Effector CD8-positive, alpha-beta T cell (primary cell): Measurements from ENCODE around the gene EMSY.

Experiments
- DNase-seq: peaks from one replicate; lab custom pipeline; 2025; lab: John Stamatoyannopoulos, UW

Gene EMSY

DNA sequence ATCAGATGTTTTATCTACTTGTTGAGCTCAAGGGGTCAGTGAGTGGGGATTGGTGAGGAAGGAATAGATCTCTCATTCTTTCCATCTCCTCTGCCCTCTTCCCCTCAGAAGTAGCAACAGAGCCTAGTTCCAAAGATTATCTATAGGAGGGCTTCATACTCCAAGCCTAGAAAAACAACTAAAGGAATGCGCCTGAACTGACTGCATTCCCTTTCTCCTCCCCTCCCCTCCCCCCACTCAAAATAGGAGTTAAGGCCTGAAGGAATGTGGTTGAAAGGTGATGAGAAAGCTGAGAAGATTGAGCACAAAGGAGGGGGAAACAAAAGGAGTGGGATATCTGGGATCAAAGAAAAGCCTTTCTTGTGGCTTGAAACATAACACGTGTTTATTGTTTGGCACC, 10.5 kb downstream of the EMSY start:
- no peak for DNase-seq

DNA sequence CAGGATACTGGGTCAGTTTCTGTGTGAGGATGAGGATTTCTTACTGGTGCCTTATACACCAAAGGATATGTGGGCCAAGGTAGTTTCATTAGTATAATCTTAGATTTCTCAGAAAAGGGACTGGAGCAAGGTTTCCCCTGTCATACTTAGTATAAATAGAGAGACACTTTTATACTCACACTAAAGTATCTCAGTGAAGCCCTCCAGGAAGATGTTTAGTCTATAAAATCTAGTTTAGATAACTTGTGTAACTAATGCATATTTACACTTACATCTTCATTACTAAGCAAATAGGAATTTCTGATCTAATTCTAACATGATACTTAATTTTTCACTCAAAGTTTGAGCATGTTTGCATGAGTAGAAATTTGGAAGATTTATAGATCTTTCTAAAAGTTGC, 11.1 kb downstream of the EMSY start:
- no peak for DNase-seq

DNA sequence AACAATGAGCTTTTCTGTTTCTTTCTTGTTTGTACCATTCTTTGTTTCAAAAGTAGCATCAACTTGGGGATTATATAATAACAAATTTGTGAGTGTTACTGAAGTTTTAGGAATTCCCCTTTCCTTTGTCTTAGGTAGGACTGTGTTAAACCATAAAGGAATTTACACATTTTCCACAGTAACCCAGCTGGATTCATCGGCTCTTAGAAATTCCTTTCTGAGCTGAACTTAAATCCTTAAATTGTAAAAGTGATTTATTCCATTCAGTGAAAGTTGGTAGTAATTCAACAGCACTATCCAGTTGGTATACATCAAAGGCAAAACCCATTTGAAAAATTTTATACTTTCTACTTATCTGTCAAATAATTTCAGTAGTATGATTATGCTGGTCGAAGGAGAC, 11.8 kb downstream of the EMSY start:
- DNase-seq: no peak

DNA sequence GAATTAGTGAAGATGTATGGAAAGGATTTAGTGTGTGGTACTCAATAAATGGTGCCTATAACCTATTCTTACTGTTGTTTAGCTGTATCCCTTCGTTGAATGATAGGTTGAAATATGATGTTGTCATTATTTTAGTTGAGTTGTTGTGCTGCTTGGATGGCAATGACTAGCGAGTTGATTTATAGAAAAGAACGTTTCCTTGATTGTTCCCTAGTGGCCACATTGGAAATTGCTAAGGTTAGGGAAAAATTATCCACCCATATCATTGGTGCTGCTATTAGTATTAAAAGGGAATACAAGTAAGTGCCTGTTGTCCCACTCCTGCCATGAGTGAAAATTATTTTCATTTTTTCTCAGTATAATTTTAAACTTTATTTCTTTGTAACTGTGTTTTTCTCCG, 14.5 kb downstream of the EMSY start:
- DNase-seq: no peak

DNA sequence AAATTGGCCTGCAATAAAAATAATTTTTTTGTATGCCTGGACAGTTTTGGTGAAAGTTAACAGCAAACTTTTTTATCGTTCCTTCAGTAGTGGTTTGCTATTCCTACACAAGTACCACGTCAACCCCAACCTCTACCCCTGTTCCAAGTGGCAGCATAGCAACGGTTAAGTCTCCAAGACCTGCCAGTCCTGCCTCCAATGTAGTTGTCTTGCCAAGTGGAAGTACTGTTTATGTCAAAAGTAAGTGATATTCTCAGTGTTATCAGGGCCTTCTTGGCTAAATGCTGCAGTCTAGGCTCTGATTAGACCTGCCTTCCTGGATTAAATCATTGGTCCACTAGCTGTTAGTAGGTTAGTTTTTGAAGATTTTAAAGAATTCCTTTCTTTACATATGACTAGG, 15.0 kb downstream of the EMSY start:
- DNase-seq: no peak

DNA sequence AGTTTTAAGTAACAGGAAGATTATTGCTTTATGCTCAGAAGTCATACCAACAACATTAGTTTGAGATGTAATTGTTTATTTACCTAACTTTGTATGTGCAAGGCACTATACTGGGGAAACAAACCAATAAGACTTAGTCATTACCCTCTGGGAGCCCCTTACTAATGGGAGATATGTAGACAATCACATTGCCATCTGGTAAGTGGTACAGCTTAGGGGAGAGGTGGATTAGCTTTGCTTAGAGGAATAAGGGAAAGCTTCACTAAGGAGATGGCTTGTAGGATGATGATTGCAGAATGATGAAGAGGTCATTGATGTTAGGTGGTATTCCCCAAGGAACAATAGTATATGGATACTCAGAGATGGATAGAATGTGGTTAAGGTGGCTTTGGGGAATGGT, 17.5 kb downstream of the EMSY start:
- DNase-seq: no peak

DNA sequence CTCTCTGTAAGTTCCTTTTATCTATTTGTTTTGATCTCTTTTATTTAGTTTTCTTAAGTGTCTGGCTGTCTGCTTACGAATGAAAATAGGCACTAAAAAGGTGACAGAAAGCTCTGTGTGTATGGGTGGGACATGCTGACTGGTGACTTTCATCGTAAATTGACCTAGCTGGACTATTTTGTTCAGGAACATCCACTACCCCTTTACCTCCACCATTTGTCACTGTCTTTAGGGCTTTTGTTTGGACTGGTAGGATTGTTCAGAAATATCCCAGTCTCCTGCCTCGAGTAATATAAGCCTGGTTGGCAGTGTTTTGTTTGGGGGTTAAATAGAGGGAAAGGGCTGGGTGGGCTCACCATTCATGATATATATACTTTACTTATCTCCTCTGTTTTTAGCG, 20.9 kb downstream of the EMSY start:
- DNase-seq: no peak

DNA sequence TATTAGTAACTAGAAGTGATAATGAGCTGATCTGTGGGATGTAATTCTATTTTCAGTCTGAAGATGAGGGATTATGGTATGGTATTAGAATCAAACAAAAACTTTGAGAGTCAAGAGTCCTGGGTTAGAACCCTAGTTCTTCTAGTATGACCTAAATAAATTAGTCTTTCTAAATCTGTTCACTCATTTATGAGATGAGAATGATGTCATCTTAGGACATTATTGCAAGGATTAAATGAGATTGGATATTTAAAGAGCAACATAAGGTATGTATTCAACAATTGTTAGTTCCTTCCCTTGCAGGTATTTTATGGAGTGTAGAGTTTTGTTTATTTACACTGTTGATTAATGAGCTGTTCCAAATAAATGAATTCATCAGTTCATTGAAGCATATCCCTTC, 21.8 kb downstream of the EMSY start:
- DNase-seq: no peak

DNA sequence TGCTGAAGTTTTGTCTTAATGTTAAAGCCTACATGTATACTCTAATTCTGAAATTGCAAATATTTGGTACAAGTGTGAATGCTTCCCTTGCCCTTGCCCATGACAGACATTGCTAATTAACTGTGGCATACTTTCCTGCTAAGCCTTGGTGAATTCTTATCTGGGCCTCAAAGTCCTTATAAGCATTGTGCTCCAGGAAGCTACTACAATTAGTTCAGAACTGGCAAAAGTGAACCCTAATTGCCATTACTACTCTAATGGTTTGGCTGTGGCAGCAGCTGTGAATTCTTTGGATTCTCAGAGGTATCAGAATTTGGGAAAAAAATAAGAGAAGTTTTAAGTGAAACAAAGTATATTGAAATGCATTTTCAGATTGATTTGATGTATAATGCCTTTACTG, 24.3 kb downstream of the EMSY start:
- no peak for DNase-seq

DNA sequence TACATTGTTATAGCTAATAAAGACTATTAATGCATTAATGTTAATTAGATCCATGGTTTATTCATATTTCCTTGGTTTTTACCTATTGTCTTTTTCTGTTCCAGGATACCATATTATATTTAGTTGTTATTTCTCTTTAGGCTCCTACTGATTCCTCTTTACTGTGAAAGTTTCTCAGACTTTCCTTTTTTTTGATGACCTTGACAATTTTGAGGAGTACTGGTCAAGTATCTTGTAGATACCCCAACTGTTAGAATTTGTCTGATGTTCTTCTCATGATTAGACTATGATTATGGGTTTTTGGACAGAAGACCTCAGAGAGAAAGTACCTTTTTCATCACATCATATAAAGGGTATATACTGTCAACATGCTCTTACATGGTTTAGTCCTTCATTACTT, 26.6 kb downstream of the EMSY start:
- DNase-seq: no peak

DNA sequence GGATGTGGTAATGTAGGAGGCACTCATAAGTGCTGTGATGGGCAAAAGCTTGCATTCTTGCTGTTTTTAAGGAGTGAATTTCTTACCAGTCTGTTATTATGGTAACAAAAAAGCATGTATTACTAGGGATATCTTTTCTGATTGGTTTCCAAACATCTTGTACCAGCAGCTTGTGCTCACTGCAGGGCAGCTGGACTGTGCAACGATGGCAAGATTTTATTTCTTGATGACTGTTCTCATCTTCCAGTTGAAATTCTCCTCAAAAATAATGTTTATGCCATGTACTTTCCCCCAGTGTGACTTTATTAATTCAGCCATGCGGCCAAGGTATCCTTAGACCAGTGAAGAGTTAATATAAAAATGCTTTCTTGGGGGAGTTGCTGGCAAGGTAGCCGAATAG, 35.4 kb downstream of the EMSY start:
- no peak for DNase-seq

DNA sequence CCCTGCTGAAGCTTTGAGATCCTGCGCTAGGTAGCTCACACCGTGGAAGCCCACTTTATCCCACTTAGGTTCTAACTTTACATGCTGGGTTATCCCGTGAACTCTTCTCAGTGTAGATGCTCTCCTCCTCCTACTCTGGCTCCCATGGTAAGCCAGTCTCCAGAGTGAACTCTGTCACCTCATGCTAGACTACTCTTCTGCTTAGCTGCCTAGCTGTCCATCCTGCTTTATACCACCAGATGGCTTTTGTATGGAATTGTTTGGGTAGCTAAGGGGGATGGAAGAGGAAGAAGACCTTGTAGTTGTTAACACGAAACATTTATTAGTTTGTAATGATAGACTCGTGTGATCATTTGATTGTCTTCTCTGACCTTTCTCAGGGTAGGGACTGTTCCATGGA, 46.8 kb downstream of the EMSY start:
- no peak for DNase-seq

DNA sequence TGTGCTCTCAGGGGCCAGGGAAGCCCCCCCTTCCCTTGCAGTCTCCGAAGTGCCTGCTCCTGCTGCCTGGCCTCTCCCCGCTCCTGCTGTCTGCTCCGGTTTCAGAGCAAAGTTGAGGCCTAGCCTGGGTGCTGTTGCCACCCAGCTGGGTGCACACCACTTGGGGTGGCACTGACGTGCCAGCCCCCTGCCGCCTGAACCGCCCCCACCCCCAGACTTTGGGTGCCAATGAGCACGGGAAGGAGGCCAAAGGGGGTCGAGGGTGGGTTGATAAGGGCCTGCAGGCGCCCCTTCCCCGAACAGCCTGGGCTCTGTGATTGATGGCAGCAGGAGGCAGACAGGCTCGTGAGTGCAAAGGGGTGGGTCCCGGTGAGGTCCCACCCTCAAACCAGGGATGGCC, 48.2 kb downstream of the EMSY start:
- no peak for DNase-seq

DNA sequence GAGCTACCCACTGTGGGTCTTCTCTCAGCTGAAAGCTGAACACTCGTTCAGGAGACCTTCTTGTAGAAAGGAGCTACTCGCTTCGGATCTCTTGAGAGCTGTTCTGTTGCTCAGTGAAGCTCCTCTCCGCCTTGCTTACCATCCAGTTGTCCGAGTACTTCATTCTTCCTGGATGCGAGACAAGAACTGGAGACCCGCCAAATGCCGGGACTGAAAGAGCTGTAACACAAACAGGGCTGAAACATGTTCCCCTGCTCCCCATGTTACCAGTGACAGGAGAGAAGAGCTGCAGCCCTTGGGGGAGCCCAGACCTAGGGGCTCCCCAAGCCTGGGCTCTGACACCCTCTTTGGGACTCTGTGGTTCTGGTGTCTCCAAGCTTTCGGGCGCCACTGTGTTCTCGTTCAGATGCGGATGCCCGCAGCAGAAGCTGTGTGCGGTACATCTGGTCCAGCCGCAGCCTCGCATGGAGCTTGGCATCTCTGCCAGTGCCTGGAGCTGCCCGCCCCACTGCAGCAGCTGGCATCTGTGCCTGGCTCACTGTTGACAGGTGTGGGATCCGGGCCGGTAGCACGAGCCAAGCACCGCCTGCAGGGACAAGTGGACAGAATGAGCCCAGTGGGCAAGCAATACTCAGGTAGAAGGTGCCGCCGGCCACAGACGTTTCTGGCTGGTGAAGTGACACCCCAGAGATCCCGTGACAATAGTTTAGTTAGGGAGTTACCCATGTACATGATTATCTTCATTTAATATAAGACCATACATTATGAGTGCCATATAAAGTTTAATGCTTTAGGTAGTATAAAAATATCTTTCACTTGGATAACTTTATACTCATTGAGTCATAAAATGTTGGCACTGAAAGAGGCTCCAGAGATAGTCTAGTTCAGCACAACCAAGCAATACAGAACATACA, 49.1 kb downstream of the EMSY start:
- DNase-seq: no peak

DNA sequence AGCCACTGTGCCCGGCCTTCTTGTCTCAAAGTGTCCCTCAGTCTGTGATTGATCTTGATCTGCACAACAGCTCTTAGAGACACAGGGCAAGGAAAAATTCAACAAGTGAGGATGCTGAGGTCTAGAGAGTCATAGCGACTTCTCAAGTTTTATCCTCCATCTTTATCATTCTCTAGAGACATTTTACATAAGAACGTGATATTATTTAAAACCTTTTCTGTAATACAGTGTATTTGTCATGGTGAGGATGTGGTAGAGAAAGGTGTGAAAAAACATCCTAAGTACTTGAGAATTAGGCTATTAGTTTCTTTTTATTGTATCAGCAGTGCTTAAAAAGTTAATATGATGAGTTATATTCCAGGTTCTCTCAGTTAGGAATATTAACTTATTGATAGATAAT, 50.2 kb downstream of the EMSY start:
- DNase-seq: no peak

DNA sequence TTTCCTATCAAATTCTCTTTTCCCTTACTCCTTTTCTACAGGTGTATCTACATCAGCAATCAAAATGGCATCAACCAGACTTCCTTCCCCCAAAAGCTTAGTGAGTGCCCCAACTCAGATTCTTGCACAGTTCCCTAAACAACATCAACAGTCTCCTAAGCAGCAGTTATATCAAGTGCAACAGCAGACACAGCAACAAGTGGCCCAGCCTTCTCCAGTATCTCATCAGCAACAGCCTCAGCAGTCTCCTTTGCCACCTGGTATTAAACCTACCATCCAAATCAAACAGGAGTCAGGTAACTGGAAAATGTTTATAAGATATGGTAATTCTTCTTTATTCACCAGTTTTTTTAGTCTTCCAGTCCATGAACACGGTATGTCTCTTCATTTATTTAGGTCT, 51.4 kb downstream of the EMSY start:
- DNase-seq: no peak

DNA sequence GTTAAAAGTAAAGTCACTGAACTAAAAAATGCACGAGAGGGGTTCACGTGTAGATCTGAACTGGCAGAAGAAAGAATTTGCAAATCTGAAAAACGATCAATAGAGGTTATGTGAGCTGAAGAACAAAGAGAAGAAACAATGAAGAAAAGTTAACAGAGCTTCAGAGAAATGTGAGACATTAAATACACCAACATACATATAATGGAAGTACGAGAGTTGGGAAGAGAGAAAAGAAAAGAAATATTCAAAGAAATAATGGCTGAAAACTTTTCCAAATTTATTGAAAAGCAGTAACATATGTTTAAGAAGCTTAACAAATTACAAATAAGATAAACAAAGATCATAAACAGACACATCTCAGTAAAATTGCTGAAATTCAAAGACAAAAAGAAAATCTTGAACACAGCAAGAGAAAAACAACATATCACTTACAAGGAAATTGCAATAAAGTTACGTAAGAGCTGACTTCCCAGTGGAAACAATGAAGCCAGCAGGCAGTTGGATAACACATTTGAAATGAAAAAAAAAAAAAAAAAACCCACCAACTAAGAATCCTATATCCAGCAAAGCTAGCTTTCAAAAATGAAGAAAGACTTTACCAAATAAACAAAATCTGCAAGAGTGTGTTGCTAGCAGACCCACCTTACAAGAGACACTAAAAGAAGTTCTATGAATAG, 56.8 kb downstream of the EMSY start:
- DNase-seq: no peak

DNA sequence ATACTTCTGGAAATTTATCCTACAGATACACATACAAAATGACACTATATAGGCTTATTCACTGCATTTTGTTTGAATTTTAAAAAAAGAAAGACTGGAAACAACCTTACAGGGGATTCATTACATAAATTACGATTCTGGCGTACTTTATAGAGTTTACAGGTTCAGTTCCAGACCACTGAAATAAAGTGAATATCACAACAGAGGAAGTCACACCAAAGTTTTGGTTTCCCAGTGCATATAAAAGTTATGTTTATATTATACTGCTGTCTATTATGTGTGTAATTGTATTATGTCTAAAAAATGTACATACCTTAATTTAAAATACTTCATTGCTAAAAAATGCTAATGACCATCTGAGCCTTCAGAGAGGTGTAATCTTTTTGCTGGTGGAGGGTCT, 62.0 kb downstream of the EMSY start:
- DNase-seq: no peak

DNA sequence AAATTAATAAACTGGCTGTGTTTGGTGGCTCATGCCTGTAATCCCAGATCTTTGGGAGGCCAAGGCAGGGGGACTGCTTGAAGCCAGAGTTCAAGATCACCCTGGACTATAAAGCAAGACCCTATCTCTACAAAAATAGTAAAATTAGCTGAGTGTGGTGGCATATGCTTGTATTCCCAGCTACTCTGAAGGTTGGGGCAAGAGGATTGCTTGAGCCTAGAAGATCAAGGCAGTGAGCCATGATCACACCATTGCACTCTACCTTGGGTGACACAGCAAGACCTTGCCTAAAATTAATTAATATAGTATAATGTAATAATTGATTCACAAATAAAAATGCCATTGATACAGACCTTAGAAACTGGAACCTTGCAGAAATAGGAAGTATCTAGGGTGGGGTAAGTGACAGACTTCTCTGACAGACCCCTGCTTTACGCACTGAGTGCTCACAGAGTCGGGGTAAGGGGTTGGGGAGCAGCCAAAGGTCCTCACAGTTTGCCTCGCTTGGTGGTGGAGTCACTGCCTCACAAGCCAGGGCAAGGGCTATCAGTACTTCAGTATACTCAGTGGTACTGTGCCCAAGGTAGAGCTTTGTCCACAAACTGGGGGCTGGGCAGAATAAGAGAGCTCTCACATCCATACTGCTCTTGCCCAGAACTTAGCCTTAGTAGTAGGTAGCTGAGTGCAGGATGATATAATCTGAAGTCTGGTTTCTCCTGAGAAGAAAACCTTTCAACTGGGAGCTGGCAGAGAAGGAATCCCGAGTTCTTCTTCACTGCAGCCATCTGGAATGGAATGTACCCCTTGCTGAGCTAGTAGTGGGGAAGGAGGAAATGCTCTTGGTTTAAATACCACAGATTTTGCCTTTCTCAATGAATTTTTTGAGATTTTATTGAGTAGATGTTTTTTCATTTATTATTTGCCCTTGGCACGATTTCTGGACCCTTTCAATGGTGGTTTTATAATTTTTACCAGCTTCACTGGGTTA, 65.5 kb downstream of the EMSY start:
- no peak for DNase-seq

DNA sequence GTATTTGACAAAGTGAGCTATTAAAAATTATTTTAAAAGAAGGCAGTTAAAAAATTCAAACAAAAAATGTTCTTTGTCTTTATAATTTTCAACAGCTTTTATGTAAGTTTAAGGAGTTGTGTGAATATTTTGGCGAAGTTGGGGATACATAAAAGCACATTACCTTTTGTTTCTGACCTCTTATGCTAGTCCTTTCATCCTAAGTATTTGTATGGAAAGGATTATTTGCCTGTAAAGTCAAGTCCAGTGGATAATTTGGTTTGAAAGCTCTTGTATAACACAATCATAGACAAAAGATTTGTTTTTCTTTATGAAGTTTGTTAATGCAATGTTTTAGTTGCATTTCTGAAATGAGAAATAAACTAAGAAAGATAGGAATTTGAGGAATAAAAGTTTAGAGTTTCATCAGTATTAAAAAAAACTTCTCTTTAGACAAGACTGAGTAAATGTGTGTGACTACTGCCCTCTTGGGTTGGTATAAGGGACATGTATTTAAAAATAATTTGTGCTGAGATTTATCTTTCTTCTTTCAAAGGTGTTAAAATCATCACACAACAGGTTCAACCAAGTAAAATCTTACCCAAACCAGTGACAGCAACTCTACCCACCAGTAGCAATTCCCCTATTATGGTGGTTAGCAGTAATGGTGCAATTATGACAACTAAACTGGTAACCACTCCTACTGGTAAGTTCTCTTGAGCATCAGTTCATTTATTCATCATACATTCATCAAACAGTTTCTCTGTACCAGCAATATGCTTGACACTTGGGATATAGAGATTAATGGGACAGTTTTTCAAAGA, 68.2 kb downstream of the EMSY start:
- no peak for DNase-seq

DNA sequence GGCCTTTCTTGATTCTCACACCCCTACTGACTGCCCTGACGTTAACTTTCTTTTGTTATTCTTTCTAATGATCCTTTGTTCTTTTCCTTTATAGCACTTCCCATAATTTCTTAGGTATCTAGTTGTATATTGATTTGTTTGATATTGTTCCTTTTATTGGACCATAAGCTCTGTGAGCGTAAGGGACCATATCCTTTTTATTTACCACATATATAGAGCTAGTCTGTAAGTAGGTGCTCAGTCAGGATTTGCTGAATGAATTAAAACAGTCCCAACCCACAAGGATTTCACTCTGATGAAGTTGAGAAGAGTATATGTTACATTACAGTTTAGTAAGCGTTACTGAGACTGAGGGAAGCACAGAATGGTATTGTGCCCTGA, 68.8 kb downstream of the EMSY start:
- DNase-seq: no peak

DNA sequence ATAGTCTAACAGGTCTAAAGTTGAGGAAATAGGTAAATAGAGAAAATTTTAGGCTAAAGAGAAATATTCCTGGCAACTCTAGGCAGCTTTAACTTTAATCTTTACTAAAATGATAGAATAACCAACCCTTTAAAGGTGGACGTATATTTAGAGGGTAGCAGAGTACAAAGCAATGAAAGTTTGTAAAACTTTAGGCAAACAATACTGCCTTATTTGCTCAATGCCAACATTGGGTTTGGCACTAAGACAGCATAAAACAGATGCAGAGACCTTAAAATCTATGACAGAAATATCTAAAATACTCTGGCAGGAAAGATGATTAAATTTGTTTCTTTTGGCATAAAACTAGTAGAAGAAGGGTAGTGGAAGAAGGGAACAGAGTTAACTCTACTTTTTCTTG, 70.7 kb downstream of the EMSY start:
- DNase-seq: no peak
